Measurements from ENCODE around the gene MAP3K5.

Gene MAP3K5

GRCh38 chr6:136549300-136550044 is 242.8 kb downstream of the MAP3K5 start:
- DNase-seq (ENCODE audit: low read depth in 3 of 3, low spot score in 1 of 3): no peak

- no peak for DNase-seq (ENCODE audit: low read depth in 3 of 3, low spot score in 1 of 3)
These were observed 243.5 kb downstream of the MAP3K5 start for GRCh38 chr6:136548582-136549299.

DNA sequence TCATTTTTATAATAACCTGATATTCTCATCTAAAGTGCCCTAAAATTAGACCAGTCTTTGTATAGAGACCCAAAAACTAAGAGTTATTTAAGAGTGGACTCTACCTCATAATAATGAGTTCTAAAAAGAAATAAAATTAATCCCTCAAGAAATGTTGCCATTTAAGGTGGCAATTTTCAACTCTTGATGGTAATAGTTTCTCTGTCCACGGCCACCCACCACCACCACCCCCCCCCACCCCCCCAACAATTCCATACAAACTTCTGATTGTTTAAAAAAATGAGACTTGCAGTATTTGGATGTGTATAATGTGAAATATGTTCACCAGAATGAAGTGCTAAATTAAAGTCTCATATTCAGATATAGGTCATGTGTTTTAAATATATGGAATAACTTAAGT is 244.4 kb downstream of the MAP3K5 start:
- no peak for DNase-seq (ENCODE audit: low read depth in 3 of 3, low spot score in 1 of 3)

GRCh38 chr6:136547336-136547735 is 244.9 kb downstream of the MAP3K5 start:
- no peak for DNase-seq (ENCODE audit: low read depth in 3 of 3, low spot score in 1 of 3)

DNA sequence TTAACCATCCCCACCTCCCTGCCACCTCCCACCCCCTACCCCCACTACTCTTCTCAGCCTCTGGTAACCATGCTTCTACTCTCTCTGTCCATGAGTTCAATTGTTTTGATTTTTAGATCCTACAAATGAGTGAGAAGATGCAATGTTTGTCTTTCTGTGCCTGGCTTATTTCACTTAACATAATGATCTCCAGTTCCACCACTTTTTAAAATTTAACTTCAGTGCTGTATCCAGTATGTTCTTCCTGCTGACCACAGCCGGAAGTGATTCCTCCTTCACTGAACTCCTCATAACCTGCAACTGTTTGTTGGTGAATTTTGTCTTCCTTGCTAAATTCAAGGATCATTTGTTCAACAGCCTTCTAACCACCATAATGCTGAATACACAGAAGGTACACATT is 245.9 kb downstream of the MAP3K5 start:
- no peak for DNase-seq (ENCODE audit: low read depth in 3 of 3, low spot score in 1 of 3)

- no peak for DNase-seq (ENCODE audit: low read depth in 3 of 3, low spot score in 1 of 3)
These were observed 248.0 kb downstream of the MAP3K5 start for GRCh38 chr6:136544326-136544725.

DNA sequence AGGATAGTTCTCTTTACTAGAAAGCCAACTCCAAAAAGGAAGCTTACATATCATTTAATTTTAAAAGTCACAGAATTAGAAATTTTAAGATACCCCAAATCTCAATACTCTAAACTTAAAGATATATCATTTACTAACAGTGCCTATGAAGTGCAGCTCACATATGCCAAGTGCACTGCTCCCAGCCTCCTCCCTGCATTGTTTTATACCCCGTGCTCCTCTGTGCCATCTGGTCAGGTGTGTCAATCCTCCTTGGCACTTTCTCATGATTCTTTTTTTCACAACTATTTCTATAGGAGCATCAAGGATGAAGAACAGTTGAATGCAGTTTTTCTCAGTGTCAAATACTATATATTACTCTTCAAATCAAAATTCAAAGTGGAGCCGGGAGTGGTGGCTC is 250.9 kb downstream of the MAP3K5 start:
- no peak for DNase-seq (ENCODE audit: low read depth in 3 of 3, low spot score in 1 of 3)

DNA sequence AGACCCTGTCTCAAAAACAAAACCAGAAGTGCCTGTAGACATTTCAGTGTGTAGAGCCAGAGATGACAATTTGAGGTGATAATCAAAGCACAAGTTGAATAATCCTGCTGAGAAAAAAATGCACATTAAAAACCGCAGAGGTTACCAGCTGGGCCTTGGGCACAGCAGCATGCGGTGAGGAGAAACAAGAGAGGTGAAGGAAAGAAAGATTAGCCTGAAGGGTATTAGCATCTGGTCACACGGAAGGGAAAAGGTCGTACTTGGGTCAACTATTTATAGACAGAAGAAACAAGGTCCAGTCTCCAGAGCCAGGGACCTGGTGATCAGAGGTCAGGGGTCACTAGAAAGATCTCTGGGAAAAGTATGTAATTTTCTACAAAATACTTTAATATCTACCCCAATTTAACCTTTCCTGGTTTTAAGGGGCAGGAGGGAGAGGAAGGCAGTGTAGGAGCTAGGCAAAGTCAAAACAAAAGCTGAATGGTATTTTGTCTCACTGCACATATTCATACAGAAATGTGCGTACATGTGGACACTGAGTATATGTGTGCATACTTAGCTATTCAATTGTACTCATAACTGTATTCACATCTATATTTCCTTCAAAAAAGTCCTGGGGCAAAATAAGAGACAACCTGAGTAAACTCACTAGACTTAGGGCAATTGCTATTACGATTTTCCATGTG is 252.2 kb downstream of the MAP3K5 start:
- no peak for DNase-seq (ENCODE audit: low read depth in 3 of 3, low spot score in 1 of 3)

DNA sequence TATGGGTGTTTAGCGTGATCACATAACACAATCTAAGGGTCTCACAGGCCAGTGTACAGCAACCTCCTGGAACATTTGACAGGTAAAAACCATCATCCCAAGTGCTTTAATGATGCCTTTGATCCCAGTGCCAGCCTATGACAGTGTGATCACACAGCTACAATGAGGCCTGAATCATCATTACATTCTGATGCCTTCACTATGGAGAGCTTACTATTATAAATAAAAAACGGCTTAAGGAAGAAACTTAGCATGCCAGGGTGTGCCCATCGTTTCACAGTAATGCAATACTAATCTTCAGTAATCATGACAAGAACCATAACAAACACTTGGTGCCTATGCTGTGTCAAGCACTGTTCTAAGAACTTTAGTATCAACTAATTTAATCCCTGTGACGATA is 253.4 kb downstream of the MAP3K5 start:
- DNase-seq (ENCODE audit: low read depth in 3 of 3, low spot score in 1 of 3): no peak

DNA sequence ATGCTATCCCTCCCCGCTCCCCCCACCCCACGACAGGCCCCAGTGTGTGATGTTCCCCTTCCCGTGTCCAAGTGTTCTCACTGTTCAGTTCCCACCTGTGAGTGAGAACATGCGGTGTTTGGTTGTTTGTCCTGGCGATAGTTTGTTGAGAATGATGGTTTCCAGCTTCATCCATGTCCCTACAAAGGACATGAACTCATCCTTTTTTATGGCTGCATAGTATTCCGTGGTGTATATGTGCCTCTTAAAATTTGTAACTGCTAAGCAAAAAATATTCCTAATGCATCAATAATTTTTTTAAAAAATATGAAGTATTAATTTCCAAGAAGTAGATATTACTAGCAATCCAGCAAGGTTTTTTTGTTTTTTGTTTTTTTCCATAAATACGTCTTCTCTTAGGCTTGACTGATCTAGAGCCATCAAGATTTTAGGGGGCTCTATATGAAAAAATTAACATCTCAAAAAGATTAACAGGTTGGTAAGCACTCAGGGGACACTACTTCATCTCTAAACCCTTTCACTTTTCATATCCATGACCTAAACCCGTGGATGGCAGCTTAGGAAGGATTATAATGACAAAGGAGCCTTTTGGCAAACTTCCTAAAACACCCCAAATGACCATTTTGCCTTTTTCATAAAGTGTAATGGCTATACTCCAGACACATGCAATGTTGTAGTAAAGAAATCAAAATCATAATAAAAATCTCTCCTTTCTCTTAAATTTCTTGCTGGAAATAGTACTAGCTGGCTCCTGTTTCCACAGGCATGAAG is 256.2 kb downstream of the MAP3K5 start:
- no peak for DNase-seq (ENCODE audit: low read depth in 3 of 3, low spot score in 1 of 3)

GRCh38 chr6:136535017-136535765 is 257.1 kb downstream of the MAP3K5 start:
- DNase-seq (ENCODE audit: low read depth in 3 of 3, low spot score in 1 of 3): no peak

DNA sequence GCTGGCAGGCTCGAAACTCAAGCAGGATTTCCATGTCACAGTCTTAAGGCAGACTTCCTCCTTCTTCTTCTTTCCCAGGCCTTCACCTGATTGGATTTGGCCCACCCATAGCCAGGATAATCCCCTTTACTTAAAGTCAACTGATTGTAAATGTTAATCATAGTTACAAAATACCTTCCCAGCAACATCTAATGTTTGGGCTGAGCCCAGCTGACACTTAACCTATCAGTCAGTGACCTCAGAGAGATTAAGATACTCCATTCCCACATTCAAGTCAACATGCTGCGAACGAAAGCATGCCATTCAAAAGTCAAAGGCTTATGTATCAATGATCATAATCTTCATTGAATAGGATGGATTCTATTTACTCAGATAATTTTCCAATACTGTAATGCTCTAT is 258.0 kb downstream of the MAP3K5 start:
- DNase-seq (ENCODE audit: low read depth in 3 of 3, low spot score in 1 of 3): no peak

DNA sequence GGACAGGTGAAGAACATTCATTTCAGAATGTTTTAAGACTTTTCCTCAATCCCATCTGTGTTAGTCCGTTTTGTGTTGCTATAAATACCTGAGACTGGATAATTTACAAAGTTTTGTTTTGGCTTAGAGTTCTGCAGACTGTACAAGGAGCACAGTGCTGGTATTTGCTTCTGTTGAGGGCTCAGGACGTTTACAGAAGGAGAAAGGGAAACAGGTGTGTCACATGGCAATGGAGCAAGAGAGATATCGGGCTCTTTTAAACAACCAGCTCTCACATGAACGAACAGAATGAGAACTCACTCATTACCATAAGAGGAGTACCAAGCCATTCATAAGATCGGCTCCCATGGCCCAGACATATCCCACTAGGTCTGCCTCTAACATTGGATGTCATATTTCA is 258.8 kb downstream of the MAP3K5 start:
- no peak for DNase-seq (ENCODE audit: low read depth in 3 of 3, low spot score in 1 of 3)

DNA sequence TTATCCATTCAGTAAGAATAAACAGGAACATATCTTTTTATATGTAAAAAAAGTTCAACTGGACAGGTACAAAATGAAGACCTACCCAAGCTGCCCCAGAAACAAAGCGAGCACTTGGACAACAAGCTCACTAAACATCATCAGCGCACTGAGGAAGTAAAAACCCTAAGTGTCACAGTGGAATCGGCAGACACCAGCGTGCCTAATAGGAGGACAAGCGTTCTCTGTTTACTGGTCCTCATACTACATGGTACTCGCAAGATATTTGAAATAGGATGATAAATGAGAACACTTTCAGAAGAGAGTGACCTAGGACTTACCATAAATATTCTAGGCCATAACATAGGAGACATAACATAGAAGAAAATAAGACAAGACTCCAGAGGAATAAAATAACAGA is 260.2 kb downstream of the MAP3K5 start:
- DNase-seq (ENCODE audit: low read depth in 3 of 3, low spot score in 1 of 3): no peak

DNA sequence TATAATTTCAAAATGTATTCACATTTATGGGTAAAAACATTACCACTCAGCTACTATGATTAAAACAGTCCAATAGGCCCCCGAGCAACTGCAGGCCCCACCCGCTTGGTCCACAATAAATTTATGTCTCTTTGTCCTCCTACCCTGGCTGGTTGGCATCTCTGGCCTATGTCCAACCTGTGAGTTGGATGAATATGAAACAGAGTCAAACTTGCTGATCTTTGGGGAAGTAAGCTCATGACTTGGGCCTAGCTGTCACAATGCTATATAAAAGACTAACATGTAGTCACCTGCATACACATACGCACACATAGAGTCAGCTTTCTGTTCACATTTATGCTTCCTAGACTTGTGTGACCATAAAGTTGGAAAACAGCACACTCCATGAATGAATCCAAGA is 262.6 kb downstream of the MAP3K5 start:
- no peak for DNase-seq (ENCODE audit: low read depth in 3 of 3, low spot score in 1 of 3)

GRCh38 chr6:136528477-136528876 is 263.8 kb downstream of the MAP3K5 start:
- no peak for DNase-seq (ENCODE audit: low read depth in 3 of 3, low spot score in 1 of 3)

DNA sequence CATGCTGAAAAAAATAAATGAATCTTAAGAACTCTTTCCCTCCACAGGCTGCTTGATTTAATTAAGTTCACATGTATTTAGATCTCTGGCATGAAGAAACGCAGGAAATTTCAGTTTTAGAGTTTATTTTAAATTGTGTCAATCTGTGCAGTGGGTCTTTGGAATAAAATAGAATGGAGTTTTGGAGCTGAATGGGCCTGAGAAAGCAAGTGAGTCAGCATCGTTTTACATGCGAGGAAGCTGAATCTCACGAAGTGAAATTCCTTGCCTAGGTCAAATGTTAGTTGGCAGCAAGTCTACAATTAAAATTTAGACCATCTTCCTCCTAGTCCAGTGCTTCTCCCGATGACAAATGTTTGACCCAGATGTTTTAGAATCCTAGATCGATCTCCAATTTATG is 264.4 kb downstream of the MAP3K5 start:
- no peak for DNase-seq (ENCODE audit: low read depth in 3 of 3, low spot score in 1 of 3)

GRCh38 chr6:136526937-136527336 is 265.3 kb downstream of the MAP3K5 start:
- no peak for DNase-seq (ENCODE audit: low read depth in 3 of 3, low spot score in 1 of 3)

GRCh38 chr6:136526196-136526930 is 265.9 kb downstream of the MAP3K5 start:
- no peak for DNase-seq (ENCODE audit: low read depth in 3 of 3, low spot score in 1 of 3)

GRCh38 chr6:136525586-136526195 is 266.6 kb downstream of the MAP3K5 start:
- DNase-seq (ENCODE audit: low read depth in 3 of 3, low spot score in 1 of 3): no peak
